Transverse colon (tissue), 3 donors: ENCODE data around the gene CYP4B1.

ENCODE experiments used
- EP300 ChIP-seq: sonication (generic); formaldehyde crosslinking; IDR thresholded peaks from one replicate; pipeline ENCODE4 v1.6.1; 2017; ENCODE audit warnings: antibody characterized with exemption, low read depth
- POLR2A ChIP-seq: fragments of 450-650 bp; IDR thresholded peaks from one replicate; pipeline ENCODE4 v1.6.1; 2016; ENCODE audit warnings: antibody characterized with exemption, mild to moderate bottlenecking, moderate library complexity
- POLR2AphosphoS5 ChIP-seq, 3 donors: sonication (generic); formaldehyde crosslinking; IDR thresholded peaks; one replicate each; pipeline ENCODE4 v1.6.1; 2016; ENCODE audit warnings: antibody characterized with exemption in 3 of 3

DNA sequence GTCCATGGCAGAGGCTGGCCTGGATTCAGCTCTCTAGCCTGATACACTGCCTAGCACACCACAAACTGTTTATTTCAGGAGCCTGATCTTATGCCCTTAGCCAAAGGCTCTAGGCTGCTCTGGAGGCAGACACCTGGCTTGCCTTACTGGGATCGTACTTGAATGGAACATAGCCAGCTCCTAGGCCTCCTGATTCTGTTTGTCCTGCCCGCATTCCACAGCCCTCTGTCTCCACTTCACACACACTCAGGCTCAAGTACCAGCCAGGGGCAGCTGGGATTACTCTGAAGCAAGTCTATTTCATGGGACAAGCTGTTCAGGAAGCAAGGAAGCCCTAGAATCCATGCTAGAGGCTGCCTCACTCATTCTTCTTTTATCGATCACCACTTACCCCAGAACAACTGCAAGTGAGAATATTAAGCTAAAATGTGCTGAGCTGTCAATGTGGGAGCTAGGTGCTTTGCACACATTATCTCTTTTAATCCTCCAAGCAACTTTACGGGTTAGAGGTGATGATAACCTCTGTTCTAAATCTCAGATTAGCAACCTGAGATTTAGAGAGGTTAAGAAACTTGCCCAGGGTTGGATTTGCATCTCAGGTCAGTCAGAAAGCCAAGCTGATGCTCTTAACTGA lies 31.1 kb upstream of the CYP4B1 start:
- TF ChIP-seq POLR2AphosphoS5 (IDR thresholded peaks at IDR 0.05) (no peak), POLR2A (no peak), EP300 (no peak)
